GM12878 (cell line): ENCODE data around the gene SPSB2. TPM values are rescaled to one million over a fixed set of nuclear protein-coding genes. Genes with fewer than 3 reads are reported as not detected.
A peak's percentile ranks its signal among the peaks of the same experiment; 100 is the strongest.

Source experiments
- BCL3 ChIP-seq: IDR thresholded peaks from 2 replicates; pipeline ENCODE4 v1.6.1; 2011; ENCODE audit warnings: borderline replicate concordance, low read depth, mild to moderate bottlenecking, moderate library complexity, low read length; ENCODE audit not compliant: insufficient read depth, poor library complexity, severe bottlenecking
- E4F1 ChIP-seq: fragments of 450-650 bp; IDR thresholded peaks from 2 replicates; pipeline ENCODE4 v1.6.1; 2018; ENCODE audit warnings: borderline replicate concordance, mild to moderate bottlenecking; ENCODE audit not compliant: partially characterized antibody
- EED ChIP-seq: sonication (generic); IDR thresholded peaks from 2 replicates; pipeline ENCODE4 v1.6.1; 2016; ENCODE audit warnings: antibody characterized with exemption, low read depth
- HDAC2 ChIP-seq: fragments of 200-600 bp; sonication (generic); IDR thresholded peaks from 2 replicates; pipeline ENCODE4 v1.6.1; 2017
- KDM1A ChIP-seq: fragments of 200-600 bp; sonication (generic); IDR thresholded peaks from 2 replicates; pipeline ENCODE4 v1.6.1; 2016; ENCODE audit warnings: borderline replicate concordance
- MLLT1 ChIP-seq: fragments of 450-650 bp; IDR thresholded peaks from 2 replicates; pipeline ENCODE4 v1.6.1; 2016; ENCODE audit warnings: mild to moderate bottlenecking
- MTA2 ChIP-seq: fragments of 450-650 bp; IDR thresholded peaks from 2 replicates; pipeline ENCODE4 v1.6.1; 2016; ENCODE audit warnings: low read depth, mild to moderate bottlenecking, moderate library complexity
- MXI1 ChIP-seq: fragments of 150-350 bp; IDR thresholded peaks from 2 replicates; pipeline ENCODE4 v1.6.1; 2011; ENCODE audit warnings: low read depth, mild to moderate bottlenecking, inconsistent platforms, low read length, improper control_type of control experiment
- MYC ChIP-seq: IDR thresholded peaks from 2 replicates; pipeline ENCODE4 v1.6.1; 2011; ENCODE audit warnings: mild to moderate bottlenecking, low read length, moderate library complexity, inconsistent platforms; ENCODE audit not compliant: insufficient read depth, insufficient replicate concordance, insufficient read length, severe bottlenecking
- NR2C2 ChIP-seq: IDR thresholded peaks from 2 replicates; pipeline ENCODE4 v1.6.1; 2011; ENCODE audit warnings: borderline replicate concordance, low read depth; ENCODE audit not compliant: control insufficient read depth, insufficient read length
- NR2F1 ChIP-seq: fragments of 450-650 bp; conservative IDR thresholded peaks from 2 replicates; pipeline ENCODE4 v1.6.1; 2017; ENCODE audit warnings: mild to moderate bottlenecking
- PAX5 ChIP-seq: IDR thresholded peaks from 2 replicates; pipeline ENCODE4 v1.6.1; 2011; ENCODE audit warnings: low read depth, low read length, borderline replicate concordance
- PML ChIP-seq: IDR thresholded peaks from 2 replicates; pipeline ENCODE4 v1.6.1; 2012; ENCODE audit warnings: low read length, inconsistent platforms
- POLR2AphosphoS2 ChIP-seq: IDR thresholded peaks from 2 replicates; pipeline ENCODE4 v1.6.1; 2011; ENCODE audit warnings: low read depth, mild to moderate bottlenecking, low read length, improper control_type of control experiment, moderate library complexity
- RB1 ChIP-seq: fragments of 450-650 bp; formaldehyde crosslinking; IDR thresholded peaks from 2 replicates; pipeline ENCODE4 v1.6.1; 2017; ENCODE audit warnings: mild to moderate bottlenecking, borderline replicate concordance
- RUNX3 ChIP-seq: IDR thresholded peaks from 2 replicates; pipeline ENCODE4 v1.6.1; 2012; ENCODE audit warnings: low read length, inconsistent platforms
- SP1 ChIP-seq: IDR thresholded peaks from one replicate; pipeline ENCODE4 v1.6.1; 2011; ENCODE audit warnings: low read depth, low read length
- TAF1 ChIP-seq: IDR thresholded peaks from 2 replicates; pipeline ENCODE4 v1.6.1; 2011; ENCODE audit warnings: mild to moderate bottlenecking, low read depth, low read length, borderline replicate concordance
- USF1 ChIP-seq: IDR thresholded peaks from 2 replicates; pipeline ENCODE4 v1.6.1; 2011; ENCODE audit warnings: borderline replicate concordance, low read depth, mild to moderate bottlenecking, moderate library complexity, mixed read lengths, low read length; ENCODE audit not compliant: insufficient read depth; ENCODE audit errors: extremely low read length
- USF2 ChIP-seq: IDR thresholded peaks from 2 replicates; pipeline ENCODE4 v1.6.1; 2011; ENCODE audit warnings: low read depth, low read length, improper control_type of control experiment, borderline replicate concordance
- YBX1 ChIP-seq: fragments of 450-650 bp; IDR thresholded peaks from 2 replicates; pipeline ENCODE4 v1.6.1; 2016; ENCODE audit warnings: antibody characterized with exemption
- ZBED1 ChIP-seq: IDR thresholded peaks from 2 replicates; pipeline ENCODE4 v1.6.1; 2016; ENCODE audit warnings: borderline replicate concordance
- polyA plus RNA-seq, 11 experiments: library from polyadenylated mRNA; depleted of rRNA in 4 of 11; unstranded in 6 of 11; stranded (reverse) in 5 of 11; fragments of >200 nt; fragmentation: Nextera tagmentation in 4 of 11; fragmentation: Illumina TruSeq in 1 of 11; extraction: Ambion mirVana in 4 of 11; extraction: Trizol in 1 of 11; gene quantifications; 1 replicate in 1 of 11; 2 replicates in 10 of 11; pipeline versions ENCODE4 v1.2.1 to v1.2.3, GENCODE V29; 2011 to 2016; ENCODE audit warnings: inconsistent platforms in 2 of 11, missing spikeins in 2 of 11, low read depth in 1 of 11
- total RNA-seq, 4 experiments: library from RNA; depleted of rRNA in 3 of 4; stranded (reverse); fragments of >200 nt in 3 of 4; fragmentation: Illumina TruSeq in 1 of 4; extraction: Trizol in 1 of 4; gene quantifications; 2 replicates each; pipeline versions ENCODE4 v1.2.1 to v1.2.3, GENCODE V29; 2013 to 2021

SPSB2 gene
- total and polyA plus RNA-seq, 10 of the 15 experiments (the other 5 are each of a cell fraction or from before 2014, with no cell fraction given): 0.08 to 5.6 (median 2.7) TPM

- TF ChIP-seq USF2 (peak; percentile 52; the same call in 1 of the 2 replicates), PAX5 (0 out of 2 replicates have a peak, but pooled peaks have one; percentile 5), MLLT1 (no peak), NR2C2 (no peak), MTA2 (no peak; the same call in 1 of the 2 replicates), KDM1A (no peak), USF1 (peak; percentile 84), E4F1 (no peak), ZBED1 (no peak), PML (no peak), RUNX3 (0 out of 2 replicates have a peak, but pooled peaks have one; percentile 18), BCL3 (no peak), SP1 (no peak), POLR2AphosphoS2 (peak; percentile 43; the same call in 1 of the 2 replicates), EED (no peak), TAF1 (no peak), NR2F1 (peak; percentile 39; the same call in 1 of the 2 replicates), MXI1 (no peak), HDAC2 (no peak), YBX1 (no peak), MYC (no peak), RB1 (peak; percentile 34; the same call in 1 of the 2 replicates)
Observed at GRCh38 chr12:6914246-6914946, 41.3 kb upstream of the SPSB2 start, which contains the start of gene ENO2 (continued).
